GM19372 (cell line): ENCODE measurements around the gene TSHZ1.

Experiments
- ATAC-seq: cut with Tn5 transposase; IDR thresholded peaks from one replicate; pipeline ENCODE4 v1.9.1; 2021; ENCODE audit warnings: mild to moderate bottlenecking, low read depth, moderate library complexity; ENCODE audit not compliant: unreplicated experiment

TSHZ1 gene

DNA sequence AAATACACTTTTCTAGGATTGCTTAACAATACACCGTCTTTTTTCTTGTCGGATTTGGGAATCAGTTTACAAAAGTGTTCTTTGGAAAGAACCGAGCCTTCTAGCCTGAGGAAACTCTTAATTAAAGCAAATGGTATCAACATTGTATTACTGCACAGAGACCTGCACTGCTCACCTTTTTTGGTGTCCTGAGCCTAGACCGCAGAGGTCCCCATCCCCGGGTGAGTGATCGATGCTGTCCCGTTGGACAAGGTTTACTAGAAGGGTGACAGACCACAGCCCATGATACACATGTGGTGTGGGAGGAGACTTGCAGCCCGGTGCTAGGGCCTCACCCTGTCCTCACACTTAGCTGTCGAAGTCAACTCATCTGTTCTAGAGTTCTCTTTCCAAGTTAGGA lies 55.3 kb downstream of the TSHZ1 start:
- ATAC-seq = no peak

DNA sequence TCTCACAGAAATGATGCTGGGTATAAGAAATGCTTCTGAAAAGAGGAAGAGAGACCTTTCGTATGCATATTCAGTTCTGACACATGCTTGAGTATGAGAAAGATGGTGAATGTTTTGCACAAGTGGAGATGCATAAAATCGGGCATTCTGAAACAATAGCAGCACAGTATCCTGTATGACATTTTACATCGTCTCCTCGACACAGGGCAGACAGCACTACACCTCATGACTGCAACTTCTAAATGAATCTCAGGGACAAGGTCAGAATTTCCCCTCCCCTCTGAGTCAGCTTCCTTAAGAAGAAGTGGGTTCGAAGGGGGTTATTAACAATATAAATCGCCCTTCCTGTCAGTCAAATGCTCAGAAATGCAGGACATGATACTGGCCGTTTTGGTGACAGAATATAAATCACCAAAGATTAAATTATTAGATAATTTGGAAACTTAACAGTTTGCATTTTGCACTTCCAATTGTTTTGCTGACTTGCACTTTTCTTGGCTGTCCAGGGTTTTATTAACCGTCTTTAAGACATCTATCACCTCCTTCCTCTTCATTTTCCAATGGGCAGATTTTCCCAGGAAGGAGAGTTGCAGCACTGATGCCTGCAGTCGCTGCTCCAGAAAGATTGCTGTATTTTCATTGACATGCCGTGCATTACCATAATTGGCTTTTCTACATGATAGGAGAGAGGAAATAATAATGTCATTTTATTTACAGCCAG lies 57.2 kb downstream of the TSHZ1 start:
- peak; percentile 84 for ATAC-seq

DNA sequence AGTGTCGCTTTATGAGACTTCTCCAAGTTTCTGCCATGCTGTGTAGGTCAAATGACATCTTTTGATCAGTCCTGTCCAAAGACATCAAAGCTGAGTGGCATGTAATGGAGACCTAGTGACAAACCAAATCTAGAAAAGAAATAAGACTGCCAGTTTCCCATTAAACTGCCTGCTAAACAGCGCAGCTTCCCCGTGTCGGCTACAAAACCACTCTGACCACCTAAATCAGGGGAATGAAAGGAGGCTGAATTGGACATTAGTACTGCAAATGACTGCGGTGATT lies 57.7 kb downstream of the TSHZ1 start:
- ATAC-seq = no peak

DNA sequence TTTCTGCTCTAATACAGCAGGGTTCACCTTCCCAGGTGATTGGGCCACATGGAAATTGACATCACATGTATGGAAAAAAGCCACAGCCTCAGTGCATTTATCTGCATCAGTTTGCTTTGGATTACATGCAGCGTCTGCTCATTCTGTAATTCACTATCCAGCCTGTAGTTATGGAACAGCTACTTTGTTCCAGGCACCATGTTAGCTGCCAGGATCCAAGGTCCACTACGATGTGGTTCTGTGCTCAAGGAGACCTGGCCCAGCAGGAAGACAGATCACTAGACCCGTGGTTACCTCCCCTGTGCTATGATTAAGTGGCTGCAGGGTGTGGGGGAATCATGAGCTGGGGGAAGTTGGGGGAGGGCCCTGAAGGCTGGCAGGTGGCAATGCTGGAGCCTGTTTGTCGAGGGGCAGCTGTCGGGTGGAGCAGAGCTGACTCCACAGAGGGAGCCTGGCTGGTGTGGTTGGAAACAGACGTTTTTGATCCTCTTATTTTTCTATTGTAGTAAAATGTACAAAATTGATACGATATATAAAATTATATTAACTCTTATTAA lies 58.6 kb downstream of the TSHZ1 start:
- ATAC-seq = no peak

DNA sequence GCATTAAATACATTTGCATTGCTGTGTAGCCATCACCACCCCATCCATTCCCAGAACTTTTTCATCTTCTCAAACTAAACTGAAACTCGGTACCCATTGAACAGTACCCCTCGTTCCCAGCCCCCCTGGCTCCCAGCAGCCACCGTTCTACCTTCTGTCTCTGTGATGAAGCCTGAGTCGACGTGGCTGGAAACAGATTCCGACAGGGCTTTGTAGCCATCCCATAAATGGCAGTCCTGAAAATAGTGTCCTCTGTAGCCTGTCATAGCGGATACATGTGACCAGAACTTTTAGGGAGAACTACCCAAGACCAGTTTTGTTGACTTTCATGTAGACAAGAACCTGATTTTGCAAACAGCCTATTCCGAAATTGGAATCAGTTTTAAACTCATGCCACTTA lies 59.1 kb downstream of the TSHZ1 start:
- ATAC-seq = no peak

DNA sequence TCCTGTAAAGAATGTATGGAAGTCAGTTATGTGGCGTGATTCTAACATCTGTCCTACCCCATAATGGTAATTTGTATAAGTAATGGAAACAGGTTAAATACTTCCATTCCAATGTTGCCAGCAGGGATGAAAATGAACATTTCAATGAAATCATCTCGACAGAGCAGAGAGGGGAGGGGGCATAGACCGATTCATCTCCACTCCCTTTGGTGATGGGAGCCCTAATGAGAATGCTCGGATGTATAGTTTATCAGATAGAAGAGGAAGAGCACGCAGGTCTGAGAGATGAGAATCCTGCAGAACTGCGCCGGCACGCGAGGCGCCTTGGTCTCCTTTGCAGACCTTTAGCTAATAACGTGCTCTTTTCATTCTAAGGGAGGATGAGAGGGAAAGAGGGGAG lies 61.4 kb downstream of the TSHZ1 start:
- no peak for ATAC-seq

DNA sequence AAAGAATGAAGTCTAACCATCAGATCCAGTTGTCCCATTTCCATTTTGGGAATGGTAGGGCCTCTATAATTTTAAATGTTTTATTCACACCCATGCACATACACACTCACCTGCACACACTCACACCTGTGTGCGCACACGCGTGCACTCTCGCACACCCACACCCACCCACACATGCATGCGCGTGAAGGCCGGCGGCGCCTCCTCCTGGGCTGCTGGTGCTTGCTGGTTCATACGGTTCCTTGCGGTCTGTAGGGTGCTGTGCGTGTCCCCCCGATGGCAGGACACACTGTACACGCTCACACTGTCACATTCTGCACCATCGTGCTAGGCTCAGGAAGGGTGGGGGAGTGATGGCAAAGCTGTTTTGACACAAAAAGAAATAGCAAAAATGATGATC lies 63.2 kb downstream of the TSHZ1 start:
- no peak for ATAC-seq

DNA sequence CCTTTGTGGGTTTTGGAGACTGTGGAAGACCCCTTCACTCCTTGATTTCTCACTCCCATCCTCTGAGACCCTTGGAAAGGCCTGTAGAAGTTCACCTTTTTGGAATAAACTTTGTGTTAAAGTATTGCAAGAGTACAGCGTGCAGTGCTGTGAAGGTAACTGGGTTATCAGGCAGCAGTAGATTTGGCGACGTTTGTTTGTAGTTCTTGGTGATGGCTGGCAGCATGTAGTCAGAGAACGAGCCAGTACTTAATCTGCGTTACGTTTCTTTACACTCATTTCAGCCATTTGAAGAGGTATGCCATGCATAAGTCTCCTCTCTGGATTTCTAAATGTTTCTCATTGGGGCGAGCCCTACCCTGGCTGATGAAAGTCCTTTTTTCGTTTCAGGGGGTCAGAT lies 64.6 kb downstream of the TSHZ1 start:
- ATAC-seq = no peak

DNA sequence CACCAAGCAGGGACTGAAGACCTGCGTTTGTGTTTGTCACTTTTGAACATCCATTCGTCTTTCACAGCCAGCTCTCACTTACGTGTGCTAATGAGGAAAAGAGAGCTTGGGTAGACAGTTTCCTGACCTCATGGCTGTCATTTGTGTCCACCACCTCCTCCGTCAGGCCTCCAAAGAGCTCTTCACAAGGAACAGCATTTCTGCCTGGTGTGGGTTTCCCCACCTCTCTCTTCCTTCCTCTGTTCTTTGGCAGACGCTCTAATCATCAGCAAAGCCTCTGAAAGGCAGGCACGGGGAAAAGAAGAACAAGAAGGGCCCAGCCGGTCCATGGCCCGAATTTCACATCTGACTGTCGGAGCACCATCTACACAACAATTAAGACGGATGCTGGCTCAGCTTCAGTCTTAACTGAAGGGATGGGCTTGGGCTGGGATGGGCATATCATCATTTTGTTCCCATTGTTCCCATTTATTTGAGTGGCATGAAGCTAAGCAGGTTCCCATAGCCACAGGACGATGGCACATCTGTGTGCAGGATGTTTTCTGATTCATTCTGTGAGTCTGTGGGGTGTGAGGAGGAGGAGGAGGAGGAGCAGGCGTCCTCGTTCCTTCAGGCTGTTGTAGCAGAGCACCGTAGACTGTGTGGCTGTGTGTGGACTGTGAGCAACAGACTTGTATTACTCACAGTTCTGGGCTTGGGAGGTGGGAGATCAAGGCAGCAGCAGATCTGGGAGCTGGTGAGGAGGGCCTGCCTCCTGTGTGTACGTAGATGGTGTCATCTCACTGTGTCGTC lies 66.4 kb downstream of the TSHZ1 start:
- no peak for ATAC-seq

DNA sequence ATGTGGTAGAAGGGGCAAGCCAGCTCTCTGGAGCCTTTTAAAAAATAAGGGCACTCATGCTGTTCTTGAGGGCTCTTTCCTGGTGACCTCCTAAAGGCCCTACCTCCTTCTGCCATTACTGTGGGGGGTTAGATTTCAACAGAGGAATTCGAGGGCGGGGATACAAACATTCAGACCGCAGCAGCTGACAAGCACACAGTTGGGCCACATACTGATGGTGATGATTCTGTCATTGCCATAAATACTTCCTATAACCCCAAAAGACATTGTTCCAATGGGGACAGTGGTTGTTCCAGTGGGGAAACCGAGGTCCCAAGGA lies 67.0 kb downstream of the TSHZ1 start:
- no peak for ATAC-seq

DNA sequence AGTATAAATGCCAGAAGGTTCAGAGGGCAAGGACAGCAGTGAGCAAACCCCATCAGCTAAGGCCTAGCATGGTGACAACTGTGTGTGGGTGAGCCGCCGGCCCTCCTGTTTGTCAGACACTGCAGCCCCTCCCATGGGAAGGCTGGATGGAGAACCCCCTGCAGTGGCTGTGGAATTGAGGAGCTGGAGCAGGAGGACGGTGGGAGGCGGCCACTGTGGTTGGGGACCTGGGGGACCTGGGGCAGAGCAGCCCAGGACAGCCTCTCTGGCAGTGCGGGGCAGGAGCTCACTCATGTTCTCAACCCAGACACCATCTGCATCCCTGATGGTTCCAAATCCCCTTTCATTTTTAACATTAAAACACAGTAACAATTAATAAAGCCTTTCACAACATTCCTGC lies 68.8 kb downstream of the TSHZ1 start:
- ATAC-seq = no peak

DNA sequence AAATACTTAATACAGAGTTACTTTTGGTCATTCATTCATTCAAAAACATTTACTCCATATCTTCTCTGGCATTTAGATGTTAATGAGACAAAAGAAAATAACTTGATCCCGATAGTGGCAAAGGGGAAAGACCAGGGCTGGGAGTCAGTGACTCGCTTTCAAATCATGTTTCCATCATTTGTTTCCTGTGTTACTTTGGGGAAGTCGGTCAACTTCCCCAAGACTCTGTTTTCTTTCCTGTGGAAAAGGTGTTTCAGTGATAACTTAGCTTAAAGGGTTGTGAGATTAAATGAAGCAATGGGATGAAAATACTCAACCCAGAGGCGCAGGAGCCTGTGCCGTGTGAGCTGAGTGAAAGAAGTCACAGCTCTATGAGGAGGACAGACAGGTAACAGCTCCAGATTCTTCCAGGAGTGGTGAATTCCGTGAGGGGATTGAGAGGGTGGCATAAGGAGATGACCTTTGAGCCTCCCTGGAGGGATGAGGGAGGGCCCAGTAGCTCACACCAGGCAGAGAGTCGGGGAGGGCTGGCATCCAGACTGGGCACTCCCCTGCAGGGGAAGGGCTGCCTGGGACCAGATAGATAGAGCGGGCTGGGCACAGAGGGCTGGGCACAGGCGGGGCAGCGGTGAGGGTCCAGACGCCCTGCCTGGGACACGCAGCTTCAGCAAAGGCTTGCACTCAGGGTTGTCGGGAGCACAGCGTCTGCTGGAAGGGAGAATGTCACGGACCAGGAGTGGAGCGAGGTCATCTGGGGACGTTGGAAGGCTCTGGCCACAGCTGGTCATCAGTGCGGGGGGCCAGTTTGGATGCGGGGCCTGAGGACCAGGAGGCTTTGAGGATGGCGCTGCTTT lies 70.1 kb downstream of the TSHZ1 start:
- ATAC-seq = no peak

DNA sequence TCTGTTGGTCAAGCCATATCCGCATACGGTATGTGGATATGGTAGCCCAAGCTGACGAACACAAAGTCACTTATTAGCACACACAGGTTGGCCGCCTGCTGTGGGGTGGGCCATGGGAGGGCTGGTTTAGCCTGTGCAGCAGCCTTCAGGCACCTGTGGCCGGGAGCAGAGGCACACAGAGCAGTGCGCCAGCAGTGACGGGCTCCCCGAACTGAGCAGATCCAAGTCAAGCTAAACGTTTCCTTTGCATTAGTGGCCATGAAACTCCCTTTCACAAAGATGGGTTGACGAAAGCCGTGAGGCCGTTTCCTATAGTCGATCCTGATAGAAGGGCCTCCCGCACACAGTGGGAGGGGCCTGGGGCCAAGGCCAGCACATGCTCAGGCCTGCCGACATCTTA lies 72.1 kb downstream of the TSHZ1 start:
- ATAC-seq = no peak

DNA sequence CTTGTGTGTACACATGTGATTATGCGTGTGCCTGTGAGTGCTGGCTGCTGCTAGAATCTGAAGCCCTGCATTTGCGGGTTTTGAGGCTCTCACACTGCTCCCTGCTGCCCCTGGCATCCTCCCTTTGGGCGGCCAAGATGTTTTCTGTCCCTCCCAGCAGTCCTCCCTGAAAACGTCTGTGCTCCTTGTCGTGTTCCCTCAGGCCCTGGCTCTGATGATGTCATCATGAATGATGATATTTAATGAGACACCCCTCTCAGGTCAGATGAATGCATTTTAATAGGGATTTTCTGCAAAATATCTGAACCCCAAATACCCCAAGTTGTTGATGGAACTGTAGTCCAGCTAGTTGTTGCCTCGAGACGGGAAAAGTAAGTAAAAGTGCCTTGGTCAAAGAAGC lies 73.1 kb downstream of the TSHZ1 start:
- ATAC-seq = no peak

DNA sequence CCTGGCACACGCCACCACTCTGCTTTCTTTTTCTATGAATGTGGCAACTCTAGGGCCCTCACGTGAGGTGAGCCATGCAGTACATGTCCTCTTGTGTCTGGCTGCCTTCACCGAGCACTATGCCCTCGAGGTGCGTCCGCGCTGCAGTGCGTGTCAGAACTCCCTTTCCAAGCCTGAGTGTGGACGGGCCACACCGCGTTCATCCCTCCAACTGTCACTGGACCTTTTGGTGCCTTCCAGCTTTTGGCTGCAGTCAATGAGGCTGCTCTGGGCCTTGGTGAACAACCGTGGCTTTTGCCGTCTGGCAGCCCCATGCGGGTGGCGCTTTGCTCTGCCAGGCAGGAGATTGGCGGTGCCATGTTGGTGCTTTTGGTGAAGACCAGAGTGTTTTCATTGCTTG lies 74.0 kb downstream of the TSHZ1 start:
- no peak for ATAC-seq

DNA sequence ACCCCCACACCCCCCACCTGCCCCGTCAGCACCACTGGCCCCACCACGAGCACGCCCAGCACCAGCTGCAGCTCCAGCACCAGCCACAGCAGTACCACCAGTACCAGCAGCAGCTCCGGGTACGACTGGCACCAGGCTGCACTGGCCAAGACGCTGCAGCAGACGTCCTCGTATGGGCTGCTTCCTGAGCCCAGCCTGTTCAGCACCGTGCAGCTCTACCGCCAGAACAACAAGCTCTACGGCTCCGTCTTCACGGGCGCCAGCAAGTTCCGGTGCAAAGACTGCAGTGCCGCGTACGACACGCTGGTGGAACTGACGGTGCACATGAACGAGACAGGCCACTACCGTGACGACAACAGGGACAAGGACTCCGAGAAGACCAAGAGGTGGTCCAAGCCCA lies 75.3 kb downstream of the TSHZ1 start:
- no peak for ATAC-seq

DNA sequence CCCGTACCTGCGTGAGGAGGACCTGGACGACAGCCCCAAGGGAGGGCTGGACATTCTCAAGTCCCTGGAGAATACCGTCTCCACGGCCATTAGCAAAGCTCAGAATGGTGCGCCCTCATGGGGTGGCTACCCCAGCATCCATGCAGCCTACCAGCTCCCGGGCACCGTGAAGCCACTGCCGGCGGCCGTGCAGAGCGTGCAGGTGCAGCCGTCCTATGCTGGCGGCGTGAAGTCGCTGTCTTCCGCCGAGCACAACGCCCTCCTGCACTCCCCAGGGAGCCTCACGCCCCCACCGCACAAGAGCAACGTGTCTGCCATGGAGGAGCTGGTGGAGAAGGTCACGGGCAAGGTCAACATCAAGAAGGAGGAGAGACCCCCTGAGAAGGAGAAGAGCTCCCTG lies 76.4 kb downstream of the TSHZ1 start:
- no peak for ATAC-seq

DNA sequence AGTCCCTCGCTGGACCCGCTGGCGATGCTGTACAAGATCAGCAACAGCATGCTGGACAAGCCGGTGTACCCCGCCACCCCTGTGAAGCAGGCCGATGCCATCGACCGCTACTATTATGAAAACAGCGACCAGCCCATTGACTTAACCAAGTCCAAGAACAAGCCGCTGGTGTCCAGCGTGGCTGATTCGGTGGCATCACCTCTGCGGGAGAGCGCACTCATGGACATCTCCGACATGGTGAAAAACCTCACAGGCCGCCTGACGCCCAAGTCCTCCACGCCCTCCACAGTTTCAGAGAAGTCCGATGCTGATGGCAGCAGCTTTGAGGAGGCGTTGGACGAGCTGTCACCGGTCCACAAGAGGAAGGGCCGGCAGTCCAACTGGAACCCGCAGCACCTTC lies 77.1 kb downstream of the TSHZ1 start:
- ATAC-seq = no peak

DNA sequence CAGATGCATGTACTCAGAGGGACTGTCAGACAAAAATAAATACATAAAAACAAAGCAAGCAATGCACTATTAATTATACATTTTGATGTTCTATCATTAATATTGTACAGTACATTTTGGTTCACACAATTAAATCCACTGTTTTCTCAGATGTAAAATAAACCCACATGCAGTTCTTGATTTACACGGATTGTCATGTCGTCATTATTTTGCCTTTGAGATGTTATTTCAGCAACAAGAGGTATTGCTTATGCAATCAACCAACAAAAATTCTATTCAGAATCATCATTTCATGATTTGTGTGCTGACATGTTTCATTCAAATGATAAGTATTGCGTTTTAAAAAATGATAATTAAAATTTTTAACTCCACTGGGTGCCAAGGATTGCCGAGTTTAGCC lies 79.2 kb downstream of the TSHZ1 start:
- ATAC-seq = no peak

DNA sequence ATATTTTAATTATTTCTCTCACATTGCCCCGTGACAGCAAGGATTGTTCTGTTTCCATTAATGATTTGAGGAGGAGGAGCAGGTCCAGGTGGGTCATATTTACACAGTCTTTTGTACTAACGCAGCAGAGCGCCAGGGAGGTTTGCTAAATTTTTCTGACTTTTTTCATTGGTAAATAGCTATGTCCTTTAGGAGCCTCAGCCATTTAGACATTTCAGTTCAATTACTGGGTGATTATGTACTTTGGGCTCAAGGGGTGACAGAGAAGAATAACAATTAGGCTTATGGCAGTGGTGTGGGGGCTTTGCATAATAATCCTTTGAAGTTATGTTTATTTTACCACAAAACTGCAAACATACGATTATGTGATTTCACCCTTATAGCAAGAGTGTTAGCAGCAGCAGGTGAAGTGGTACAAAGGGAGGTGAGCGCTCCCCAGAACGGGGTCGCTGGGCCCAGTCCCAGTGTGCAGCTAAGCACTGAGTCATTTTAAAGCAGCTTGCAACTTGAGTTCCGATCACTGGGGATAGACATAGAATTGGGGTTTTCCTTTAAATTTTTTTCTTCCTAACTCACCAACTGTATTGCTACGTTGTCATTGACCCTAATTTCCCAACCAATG lies 80.3 kb downstream of the TSHZ1 start:
- no peak for ATAC-seq

DNA sequence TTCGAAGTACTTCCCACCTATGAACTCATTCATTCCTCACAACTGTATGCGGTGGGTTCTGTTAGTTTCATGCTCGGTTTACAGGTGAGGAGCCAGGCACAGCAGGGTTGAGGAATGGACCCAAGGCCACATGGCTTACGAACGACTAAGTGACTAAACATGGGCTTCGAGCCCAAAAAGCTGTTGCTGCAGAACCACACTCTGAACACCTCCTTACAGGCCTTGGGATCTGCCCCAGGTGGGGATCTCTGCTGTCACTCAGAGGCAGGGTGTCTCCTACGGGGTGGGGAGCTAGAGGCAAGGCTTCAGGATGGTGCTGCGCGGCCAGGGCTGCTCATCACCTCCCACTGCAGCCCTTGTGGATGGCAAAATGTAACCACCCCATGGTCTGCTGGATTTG lies 80.9 kb downstream of the TSHZ1 start:
- no peak for ATAC-seq
